K562 (cell line): ENCODE results near the gene GPATCH4. TPM values are rescaled to one million over a fixed set of nuclear protein-coding genes. Genes with fewer than 3 reads are reported as not detected.
A peak's percentile ranks its signal among the peaks of the same experiment; 100 is the strongest.

Source experiments
- ASH1L ChIP-seq: fragments of 450-650 bp; IDR thresholded peaks from 2 replicates; pipeline ENCODE4 v1.6.1; 2018; ENCODE audit warnings: borderline replicate concordance, mild to moderate bottlenecking, low read depth; ENCODE audit not compliant: partially characterized antibody
- CBX3 ChIP-seq, 2 experiments: IDR thresholded peaks; 1 replicate in 1 of 2; 2 replicates in 1 of 2; pipeline ENCODE4 v1.6.1; 2012; ENCODE audit warnings: inconsistent platforms in 2 of 2, low read length in 2 of 2, borderline replicate concordance in 1 of 2, control low read depth in 1 of 2
- E2F4 ChIP-seq: sonication (generic); formaldehyde crosslinking; IDR thresholded peaks from 2 replicates; pipeline ENCODE4 v1.8.0; 2022; ENCODE audit warnings: mild to moderate bottlenecking, low read depth, missing genetic modification reagents
- JUNB ChIP-seq: fragments of 450-650 bp; formaldehyde crosslinking; conservative IDR thresholded peaks from 2 replicates; pipeline ENCODE4 v1.4.0; 2020; ENCODE audit warnings: mild to moderate bottlenecking
- KHSRP ChIP-seq: fragments of 450-650 bp; IDR thresholded peaks from 2 replicates; pipeline ENCODE4 v1.6.1; 2017
- RCOR1 ChIP-seq, 2 experiments: IDR thresholded peaks; 2 replicates each; pipeline ENCODE4 v1.6.1; 2012; ENCODE audit warnings: low read depth in 2 of 2, low read length in 2 of 2, borderline replicate concordance in 1 of 2, improper control_type of control experiment in 1 of 2
- SAFB ChIP-seq: fragments of 200-400 bp; formaldehyde crosslinking; IDR thresholded peaks from 2 replicates; pipeline ENCODE4 v1.6.1; 2017; ENCODE audit warnings: low read depth, low read length, borderline replicate concordance
- ZNF408 ChIP-seq: fragments of 250-450 bp; sonication (Bioruptor Pico); IDR thresholded peaks from 2 replicates; pipeline ENCODE4 v1.4.0; 2020; ENCODE audit warnings: low read depth, mild to moderate bottlenecking, moderate library complexity
- ZNF717 ChIP-seq: fragments of 250-450 bp; sonication (Bioruptor Pico); IDR thresholded peaks from 2 replicates; pipeline ENCODE4 v1.5.0; 2021
- polyA plus RNA-seq, 8 experiments: library from polyadenylated mRNA; depleted of rRNA in 4 of 8; stranded (reverse) in 5 of 8; unstranded in 3 of 8; fragments of >200 nt; fragmentation: Nextera tagmentation in 2 of 8; fragmentation: Illumina TruSeq in 1 of 8; extraction: Ambion mirVana in 2 of 8; extraction: Trizol in 1 of 8; gene quantifications; 2 replicates each; pipeline versions ENCODE4 v1.2.1 to v1.2.3, GENCODE V29; 2011 to 2014; ENCODE audit warnings: inconsistent platforms in 1 of 8, missing spikeins in 1 of 8
- total RNA-seq, 7 experiments: library from RNA; depleted of rRNA in 6 of 7; stranded (reverse); fragments of >200 nt in 6 of 7; fragmentation: Illumina TruSeq in 2 of 7; extraction: Trizol in 2 of 7; gene quantifications; 2 replicates each; pipeline versions ENCODE4 v1.2.1 to v1.2.3, GENCODE V29; 2011 to 2021; ENCODE audit warnings: low replicate concordance in 1 of 7
- TF ChIP-seq, protein P1 (sequence below): fragments of 450-650 bp; IDR thresholded peaks from 2 replicates; pipeline ENCODE4 v1.6.1; 2017; ENCODE audit warnings: antibody characterized with exemption, mild to moderate bottlenecking
- TF ChIP-seq, protein P2 (sequence below): sonication (generic); formaldehyde crosslinking; IDR thresholded peaks from 2 replicates; pipeline ENCODE4 v1.8.0; 2022; ENCODE audit warnings: missing genetic modification reagents, mild to moderate bottlenecking, moderate library complexity, borderline replicate concordance
- TF ChIP-seq, protein P3 (sequence below): fragments of 450-650 bp; IDR thresholded peaks from 2 replicates; pipeline ENCODE4 v1.7.0; 2016; ENCODE audit warnings: borderline replicate concordance

Gene GPATCH4
- total and polyA plus RNA-seq, 9 of the 15 experiments (the other 6 are each of a cell fraction or from before 2014, with no cell fraction given) = 43.7 to 105 (median 76.5) TPM

GRCh38 chr1:156616463-156616862 lies 15.2 kb upstream of the GPATCH4 start (continued):
- TF ChIP-seq ZNF408 (no peak), CBX3 (IDR thresholded peaks at IDR 0.05; ENCODE audit: borderline replicate concordance in 1 of 2, low read length in 2 of 2) (0 out of 3 replicates have a peak, but pooled peaks of 1 of the 2 experiments have one; percentile 52), RCOR1 (IDR thresholded peaks at IDR 0.05; ENCODE audit: borderline replicate concordance in 1 of 2, low read depth in 2 of 2, low read length in 2 of 2) (peak; percentile 62 to 98; a peak in 3 of 4 replicates), SAFB (no peak), KHSRP (no peak), E2F4 (CRISPR knock-in tag) (no peak), ZNF717 (CRISPR knock-in tag) (no peak), JUNB (CRISPR knock-in tag) (no peak), ASH1L (no peak)
- TF ChIP-seq, protein P1, sequence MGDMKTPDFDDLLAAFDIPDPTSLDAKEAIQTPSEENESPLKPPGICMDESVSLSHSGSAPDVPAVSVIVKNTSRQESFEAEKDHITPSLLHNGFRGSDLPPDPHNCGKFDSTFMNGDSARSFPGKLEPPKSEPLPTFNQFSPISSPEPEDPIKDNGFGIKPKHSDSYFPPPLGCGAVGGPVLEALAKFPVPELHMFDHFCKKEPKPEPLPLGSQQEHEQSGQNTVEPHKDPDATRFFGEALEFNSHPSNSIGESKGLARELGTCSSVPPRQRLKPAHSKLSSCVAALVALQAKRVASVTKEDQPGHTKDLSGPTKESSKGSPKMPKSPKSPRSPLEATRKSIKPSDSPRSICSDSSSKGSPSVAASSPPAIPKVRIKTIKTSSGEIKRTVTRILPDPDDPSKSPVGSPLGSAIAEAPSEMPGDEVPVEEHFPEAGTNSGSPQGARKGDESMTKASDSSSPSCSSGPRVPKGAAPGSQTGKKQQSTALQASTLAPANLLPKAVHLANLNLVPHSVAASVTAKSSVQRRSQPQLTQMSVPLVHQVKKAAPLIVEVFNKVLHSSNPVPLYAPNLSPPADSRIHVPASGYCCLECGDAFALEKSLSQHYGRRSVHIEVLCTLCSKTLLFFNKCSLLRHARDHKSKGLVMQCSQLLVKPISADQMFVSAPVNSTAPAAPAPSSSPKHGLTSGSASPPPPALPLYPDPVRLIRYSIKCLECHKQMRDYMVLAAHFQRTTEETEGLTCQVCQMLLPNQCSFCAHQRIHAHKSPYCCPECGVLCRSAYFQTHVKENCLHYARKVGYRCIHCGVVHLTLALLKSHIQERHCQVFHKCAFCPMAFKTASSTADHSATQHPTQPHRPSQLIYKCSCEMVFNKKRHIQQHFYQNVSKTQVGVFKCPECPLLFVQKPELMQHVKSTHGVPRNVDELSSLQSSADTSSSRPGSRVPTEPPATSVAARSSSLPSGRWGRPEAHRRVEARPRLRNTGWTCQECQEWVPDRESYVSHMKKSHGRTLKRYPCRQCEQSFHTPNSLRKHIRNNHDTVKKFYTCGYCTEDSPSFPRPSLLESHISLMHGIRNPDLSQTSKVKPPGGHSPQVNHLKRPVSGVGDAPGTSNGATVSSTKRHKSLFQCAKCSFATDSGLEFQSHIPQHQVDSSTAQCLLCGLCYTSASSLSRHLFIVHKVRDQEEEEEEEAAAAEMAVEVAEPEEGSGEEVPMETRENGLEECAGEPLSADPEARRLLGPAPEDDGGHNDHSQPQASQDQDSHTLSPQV = no peak
- TF ChIP-seq, protein P2, sequence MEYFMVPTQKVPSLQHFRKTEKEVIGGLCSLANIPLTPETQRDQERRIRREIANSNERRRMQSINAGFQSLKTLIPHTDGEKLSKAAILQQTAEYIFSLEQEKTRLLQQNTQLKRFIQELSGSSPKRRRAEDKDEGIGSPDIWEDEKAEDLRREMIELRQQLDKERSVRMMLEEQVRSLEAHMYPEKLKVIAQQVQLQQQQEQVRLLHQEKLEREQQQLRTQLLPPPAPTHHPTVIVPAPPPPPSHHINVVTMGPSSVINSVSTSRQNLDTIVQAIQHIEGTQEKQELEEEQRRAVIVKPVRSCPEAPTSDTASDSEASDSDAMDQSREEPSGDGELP (CRISPR knock-in tag) = peak; percentile 52
- TF ChIP-seq, protein P3, sequence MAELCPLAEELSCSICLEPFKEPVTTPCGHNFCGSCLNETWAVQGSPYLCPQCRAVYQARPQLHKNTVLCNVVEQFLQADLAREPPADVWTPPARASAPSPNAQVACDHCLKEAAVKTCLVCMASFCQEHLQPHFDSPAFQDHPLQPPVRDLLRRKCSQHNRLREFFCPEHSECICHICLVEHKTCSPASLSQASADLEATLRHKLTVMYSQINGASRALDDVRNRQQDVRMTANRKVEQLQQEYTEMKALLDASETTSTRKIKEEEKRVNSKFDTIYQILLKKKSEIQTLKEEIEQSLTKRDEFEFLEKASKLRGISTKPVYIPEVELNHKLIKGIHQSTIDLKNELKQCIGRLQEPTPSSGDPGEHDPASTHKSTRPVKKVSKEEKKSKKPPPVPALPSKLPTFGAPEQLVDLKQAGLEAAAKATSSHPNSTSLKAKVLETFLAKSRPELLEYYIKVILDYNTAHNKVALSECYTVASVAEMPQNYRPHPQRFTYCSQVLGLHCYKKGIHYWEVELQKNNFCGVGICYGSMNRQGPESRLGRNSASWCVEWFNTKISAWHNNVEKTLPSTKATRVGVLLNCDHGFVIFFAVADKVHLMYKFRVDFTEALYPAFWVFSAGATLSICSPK = no peak
